Measurements from ENCODE around the gene GSTT4.

DNA sequence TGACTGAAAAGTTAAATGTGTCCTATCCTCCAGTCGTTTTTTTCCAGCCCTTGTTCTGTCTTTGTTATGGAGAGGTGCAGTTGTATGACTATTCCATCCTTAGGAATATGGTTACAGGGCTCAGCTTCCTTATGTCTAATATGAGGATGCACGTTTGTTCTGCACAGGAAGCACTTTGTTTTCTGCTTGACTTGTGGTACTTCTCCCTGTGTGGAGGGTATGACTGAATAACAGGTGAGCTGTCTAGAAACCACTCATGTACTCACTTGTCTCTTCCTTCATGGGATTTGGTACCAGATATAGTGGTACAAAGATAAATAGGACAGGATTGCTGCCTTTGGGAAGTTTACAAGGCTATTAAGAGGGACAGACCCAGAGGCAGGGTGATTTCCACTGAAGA is 23.3 kb upstream of the GSTT4 start:
- TF ChIP-seq, protein P1, sequence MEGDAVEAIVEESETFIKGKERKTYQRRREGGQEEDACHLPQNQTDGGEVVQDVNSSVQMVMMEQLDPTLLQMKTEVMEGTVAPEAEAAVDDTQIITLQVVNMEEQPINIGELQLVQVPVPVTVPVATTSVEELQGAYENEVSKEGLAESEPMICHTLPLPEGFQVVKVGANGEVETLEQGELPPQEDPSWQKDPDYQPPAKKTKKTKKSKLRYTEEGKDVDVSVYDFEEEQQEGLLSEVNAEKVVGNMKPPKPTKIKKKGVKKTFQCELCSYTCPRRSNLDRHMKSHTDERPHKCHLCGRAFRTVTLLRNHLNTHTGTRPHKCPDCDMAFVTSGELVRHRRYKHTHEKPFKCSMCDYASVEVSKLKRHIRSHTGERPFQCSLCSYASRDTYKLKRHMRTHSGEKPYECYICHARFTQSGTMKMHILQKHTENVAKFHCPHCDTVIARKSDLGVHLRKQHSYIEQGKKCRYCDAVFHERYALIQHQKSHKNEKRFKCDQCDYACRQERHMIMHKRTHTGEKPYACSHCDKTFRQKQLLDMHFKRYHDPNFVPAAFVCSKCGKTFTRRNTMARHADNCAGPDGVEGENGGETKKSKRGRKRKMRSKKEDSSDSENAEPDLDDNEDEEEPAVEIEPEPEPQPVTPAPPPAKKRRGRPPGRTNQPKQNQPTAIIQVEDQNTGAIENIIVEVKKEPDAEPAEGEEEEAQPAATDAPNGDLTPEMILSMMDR (IDR thresholded peaks at IDR 0.05 in 2 of 3, conservative IDR thresholded peaks at IDR 0.05 in 1 of 3; ENCODE audit: insufficient read depth in 2 of 3, low read depth in 1 of 3, low read length in 3 of 3): no peak
- TF ChIP-seq U2AF1 (optimal IDR thresholded peaks at IDR 0.05; ENCODE audit: low read depth, low read length) (no peak), SREBF2 (CRISPR knock-in tag; IDR thresholded peaks at IDR 0.05) (no peak), E2F3 (CRISPR knock-in tag; IDR thresholded peaks at IDR 0.05) (no peak), FOXK1 (CRISPR knock-in tag; IDR thresholded peaks at IDR 0.05; ENCODE audit: borderline replicate concordance) (no peak), ZNF197 (CRISPR knock-in tag; IDR thresholded peaks at IDR 0.05; ENCODE audit: low read depth) (no peak), CBX8 (IDR thresholded peaks at IDR 0.05; ENCODE audit: borderline replicate concordance, extremely low read depth, low read depth, low read length, poor library complexity, severe bottlenecking) (no peak), MYC (IDR thresholded peaks at IDR 0.05; ENCODE audit: low read depth, low read length) (no peak), MYC (CRISPR knock-in tag; IDR thresholded peaks at IDR 0.05; ENCODE audit: borderline replicate concordance, low read depth) (no peak)
- TF ChIP-seq, protein P2, sequence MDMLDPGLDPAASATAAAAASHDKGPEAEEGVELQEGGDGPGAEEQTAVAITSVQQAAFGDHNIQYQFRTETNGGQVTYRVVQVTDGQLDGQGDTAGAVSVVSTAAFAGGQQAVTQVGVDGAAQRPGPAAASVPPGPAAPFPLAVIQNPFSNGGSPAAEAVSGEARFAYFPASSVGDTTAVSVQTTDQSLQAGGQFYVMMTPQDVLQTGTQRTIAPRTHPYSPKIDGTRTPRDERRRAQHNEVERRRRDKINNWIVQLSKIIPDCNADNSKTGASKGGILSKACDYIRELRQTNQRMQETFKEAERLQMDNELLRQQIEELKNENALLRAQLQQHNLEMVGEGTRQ (CRISPR knock-in tag; IDR thresholded peaks at IDR 0.05): no peak
- TF ChIP-seq, protein P3, sequence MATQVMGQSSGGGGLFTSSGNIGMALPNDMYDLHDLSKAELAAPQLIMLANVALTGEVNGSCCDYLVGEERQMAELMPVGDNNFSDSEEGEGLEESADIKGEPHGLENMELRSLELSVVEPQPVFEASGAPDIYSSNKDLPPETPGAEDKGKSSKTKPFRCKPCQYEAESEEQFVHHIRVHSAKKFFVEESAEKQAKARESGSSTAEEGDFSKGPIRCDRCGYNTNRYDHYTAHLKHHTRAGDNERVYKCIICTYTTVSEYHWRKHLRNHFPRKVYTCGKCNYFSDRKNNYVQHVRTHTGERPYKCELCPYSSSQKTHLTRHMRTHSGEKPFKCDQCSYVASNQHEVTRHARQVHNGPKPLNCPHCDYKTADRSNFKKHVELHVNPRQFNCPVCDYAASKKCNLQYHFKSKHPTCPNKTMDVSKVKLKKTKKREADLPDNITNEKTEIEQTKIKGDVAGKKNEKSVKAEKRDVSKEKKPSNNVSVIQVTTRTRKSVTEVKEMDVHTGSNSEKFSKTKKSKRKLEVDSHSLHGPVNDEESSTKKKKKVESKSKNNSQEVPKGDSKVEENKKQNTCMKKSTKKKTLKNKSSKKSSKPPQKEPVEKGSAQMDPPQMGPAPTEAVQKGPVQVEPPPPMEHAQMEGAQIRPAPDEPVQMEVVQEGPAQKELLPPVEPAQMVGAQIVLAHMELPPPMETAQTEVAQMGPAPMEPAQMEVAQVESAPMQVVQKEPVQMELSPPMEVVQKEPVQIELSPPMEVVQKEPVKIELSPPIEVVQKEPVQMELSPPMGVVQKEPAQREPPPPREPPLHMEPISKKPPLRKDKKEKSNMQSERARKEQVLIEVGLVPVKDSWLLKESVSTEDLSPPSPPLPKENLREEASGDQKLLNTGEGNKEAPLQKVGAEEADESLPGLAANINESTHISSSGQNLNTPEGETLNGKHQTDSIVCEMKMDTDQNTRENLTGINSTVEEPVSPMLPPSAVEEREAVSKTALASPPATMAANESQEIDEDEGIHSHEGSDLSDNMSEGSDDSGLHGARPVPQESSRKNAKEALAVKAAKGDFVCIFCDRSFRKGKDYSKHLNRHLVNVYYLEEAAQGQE (IDR thresholded peaks at IDR 0.05; ENCODE audit: borderline replicate concordance): no peak
- TF ChIP-seq, protein P3 (CRISPR knock-in tag; IDR thresholded peaks at IDR 0.05; ENCODE audit: low read depth): no peak

All from K562 (cell line).